ENCODE measurements around the gene BMS1.
"Not testable (repeated sequence)": the region's sequence is repeated elsewhere in the genome, so short reads cannot be mapped to it uniquely, and the experiment has no call there.

Gene BMS1

DNA sequence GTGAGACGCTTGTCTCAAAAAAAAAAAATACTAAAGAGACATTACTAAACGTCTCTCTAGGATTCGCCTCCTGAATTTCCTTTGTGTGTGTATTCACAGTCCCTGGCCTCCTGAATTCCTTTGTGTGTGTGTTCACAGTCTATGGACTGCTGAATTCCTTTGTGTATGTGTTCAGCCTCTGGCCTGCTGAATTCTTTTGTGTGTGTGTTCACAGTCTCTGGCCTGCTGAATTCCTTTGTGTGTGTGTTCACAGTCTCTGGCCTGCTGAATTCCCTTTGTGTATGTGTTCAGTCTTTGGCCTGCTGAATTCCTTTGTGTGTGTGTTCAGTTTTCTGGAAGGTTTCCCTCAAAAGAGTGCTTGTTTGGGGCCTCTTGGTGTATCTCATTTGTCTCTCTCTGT lies 8.2 kb downstream of the BMS1 start:
- DNase-seq, result no peak

DNA sequence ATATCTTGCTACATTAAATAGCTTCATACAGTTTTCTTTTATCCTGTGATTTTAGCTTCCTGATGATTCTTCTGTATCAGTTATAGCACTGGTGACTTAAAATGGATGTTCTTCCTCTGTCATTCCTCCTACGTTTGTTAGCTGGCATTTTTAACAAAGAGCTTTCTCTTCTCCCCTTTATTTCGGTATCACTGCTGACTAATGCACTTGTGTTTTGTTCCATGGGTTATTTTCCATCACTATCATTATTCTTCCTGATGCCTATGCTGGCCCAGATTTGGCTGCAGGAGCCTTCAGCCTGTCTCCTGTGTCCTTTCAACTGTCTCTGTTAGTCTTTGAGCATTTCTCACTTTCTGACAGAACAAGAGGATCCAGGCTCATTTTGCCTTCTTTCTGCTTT lies 13.1 kb downstream of the BMS1 start:
- no peak for DNase-seq

DNA sequence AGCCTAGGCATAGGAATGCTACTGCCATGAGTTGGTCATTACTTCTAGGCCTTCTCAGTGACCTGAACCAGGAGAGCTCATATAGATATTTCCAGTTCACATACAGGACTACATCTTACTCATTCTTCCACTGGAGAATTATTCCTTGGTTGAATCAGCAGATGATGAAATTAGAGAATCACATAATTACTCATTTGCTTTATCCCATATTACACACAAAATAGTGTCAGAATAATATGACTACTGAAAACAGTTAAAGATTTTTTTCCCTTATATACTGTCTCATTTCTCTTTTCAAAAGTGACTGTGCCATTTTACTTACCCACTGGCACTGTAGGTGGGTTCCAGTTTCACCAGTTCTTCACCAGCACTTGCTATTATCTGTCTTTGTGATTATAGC lies 18.5 kb downstream of the BMS1 start:
- DNase-seq, result no peak

DNA sequence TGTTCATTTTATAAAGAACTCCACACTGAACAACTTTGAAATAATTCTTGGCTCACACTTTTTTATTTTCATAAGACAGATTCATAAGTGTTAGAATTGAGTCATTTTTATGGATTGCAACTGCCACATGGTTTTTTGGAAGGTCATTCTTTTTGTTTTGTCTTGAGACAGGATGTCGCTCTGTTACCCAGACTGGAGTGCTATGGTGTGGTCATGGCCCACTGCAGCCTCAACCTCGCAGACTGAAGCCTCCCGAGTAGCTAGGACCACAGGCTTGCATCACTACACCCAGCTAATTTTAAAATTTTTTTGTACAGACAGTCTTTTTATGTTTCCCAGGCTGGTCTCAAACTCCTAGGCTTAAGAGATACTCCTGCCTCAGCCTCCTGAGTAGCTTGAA lies 20.3 kb downstream of the BMS1 start:
- DNase-seq, result no peak

DNA sequence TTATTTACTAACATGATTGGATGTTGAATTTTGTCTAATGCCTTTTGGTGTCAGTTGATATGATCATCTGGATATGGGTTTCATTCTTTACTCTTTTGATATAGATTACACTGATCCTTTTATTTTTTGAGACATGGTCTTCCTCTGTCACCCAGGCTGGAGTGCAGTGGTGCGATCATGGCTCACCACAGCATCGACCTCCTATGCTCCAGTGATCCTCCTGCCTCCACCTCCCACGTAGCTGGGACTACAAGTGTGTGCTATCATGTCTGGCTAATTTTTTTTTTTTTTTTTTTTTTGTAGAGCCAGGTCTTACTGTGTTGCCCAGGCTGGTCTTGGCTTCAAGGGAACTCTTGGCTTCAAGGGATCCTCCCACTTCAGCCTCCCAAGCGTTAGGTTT lies 27.1 kb downstream of the BMS1 start:
- DNase-seq, result no peak

DNA sequence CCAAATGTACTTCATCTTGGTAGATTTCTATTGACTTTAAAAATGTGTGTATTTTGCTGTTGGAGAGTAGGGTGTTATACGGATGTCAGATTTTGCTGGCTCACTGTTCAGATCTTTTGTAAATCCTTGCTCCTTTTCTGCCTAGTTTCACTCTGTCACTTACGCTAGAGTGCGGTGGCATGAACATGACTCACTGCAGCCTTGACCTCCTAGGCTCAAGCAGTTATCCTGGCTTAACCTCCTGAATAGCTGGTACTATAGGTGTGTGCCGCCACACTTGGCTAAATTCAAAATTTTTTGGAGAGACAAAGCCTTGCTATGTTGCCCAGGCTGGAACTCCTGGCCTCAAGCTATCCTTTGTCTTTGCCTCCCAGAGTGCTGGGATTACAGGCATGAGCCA lies 29.4 kb downstream of the BMS1 start:
- no peak for DNase-seq

DNA sequence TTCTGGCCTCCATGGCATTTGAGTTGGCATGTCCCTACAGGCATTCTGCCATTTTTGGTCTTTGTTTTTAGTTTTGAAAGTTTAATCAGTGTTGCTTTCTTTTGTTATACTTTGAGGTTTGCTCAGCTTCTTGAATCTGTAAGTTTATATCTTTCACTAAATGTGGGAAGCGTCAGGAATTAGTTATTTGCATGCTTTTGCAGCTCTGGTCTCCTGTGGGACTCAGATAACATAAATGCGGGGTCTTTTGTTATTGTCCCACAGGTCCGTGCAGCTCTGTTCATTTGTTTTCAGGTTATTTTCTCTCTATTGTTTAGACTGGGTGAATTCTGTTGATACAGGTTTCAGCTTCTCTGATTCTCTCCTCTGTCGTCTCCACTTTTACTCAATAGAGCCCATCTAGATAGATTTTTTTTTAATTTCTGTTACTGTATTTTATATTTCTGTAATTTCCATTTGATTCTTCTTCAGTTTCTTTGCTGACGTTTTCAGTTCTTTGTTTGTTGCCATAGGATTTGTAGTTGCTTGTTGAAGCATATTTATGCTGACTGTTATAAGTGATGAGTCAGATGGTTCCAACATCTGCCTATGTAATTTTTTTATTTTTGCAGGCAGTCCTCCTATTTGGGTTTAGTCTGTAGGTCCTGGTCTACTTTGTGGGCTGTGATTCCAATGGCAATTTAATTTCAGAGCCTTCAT lies 31.5 kb downstream of the BMS1 start:
- DNase-seq, result not testable (repeated sequence)

DNA sequence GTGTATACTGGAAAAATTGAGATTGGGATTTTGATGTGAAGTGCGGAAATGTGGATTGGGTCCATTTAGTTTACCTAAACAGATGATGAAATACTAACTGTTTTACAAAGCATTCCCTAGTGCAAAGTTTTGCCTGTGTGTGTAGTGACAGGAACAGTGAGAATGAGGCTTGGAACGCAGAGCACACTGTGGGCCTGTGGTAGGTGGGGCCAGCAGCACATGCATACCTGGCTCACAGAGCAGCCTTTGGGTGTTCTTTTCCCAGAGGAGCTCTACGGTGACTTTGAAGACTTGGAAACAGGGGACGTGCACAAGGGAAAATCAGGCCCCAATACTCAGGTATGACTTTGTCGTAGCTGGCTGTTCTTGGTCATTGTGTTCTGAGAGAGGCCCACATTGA lies 33.7 kb downstream of the BMS1 start:
- not testable (repeated sequence) for DNase-seq

DNA sequence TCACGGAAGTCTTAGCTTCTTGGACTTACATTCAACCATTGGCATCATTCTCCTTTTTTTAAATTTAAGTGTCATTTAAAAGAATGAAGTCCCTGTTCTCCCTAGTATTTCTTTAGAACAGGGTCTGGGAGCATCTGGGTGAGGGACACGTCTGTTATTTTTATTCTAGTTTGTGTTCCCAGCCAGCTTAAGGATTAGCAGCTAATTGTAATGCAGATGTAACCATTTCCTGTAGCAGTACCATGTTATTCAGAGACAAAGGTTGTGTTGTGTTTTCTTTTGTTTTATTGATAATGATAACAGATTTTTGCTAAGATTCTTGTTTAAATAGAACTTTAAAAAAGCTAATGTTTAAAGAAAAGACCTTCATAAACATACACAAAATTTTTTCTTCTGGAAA lies 34.3 kb downstream of the BMS1 start:
- DNase-seq, result no peak

DNA sequence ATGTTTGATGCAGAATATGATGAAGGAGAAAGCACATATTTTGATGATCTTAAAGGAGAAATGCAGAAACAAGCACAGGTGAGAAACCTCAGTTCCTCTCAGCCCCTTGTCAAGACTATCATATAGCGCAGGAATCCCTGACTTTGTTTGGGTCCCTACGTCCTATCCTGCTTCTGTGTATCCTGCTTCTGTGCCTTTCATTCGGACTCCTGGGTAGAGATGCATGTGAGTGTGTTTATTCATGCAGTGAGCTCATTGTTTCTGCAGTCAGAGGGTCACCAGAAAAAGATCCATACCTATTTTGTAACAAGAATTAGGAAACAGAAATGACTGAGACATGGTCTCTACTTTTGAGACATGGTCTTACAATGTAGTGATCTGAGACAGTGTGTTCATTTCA lies 34.8 kb downstream of the BMS1 start:
- not testable (repeated sequence) for DNase-seq

DNA sequence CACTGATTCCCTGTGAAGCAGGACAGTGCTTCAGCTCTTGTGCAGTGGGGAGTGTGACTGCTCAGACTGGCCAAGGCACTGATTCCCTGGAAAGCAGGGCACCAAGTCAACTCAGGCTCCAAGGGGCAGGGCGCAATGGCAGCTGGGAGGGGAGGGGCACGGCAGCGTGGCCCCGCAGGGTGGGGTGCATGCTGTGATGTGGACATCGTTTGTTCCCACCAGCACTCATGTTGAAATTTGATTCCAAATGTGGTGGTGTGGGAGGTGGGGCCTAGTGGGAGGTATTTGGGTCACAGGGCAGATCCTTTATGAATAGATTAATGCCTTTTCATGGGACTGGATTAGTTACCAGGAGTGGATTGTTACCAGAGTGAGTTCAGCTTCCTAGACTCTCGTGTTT lies 44.2 kb downstream of the BMS1 start:
- not testable (repeated sequence) for DNase-seq

DNA sequence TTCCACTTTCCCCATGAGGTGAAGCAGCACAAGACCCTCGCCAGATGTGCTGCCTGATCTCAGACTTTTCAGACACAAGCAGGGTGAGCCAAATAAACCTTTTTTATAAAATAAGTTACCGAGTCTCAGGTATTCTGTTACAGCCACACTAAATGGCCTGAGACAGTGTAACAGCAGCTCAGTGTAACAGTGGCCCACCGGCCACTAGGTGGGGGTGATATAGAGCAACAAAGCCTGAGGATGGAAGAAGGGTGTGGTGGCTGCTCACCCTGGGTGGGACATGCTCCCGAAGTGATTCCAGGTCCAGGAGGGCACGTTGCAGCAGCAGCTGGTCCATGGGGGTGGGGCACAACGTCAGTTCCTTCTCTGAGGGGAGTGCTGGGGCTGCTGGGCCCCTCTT lies 44.6 kb downstream of the BMS1 start:
- DNase-seq, result no peak

DNA sequence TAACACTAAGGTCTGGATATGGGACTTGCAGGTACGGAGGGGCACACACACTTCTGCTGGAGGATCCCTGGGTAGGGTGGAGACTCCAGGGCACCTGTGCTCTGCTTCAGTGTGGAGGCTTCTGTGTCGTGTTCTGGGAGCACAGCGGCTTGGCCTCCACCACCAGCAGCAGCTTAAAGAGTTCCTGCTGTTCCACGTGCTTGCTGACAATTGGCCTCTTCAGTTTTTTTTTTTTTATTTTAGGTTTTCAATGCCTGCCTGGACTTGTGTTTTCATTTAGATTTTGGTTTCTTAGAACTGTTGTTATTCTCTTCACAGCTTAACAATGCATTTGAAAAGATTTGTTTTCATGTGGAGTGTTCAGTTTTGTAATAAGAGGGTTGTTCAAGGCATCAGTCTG lies 45.8 kb downstream of the BMS1 start:
- DNase-seq, result not testable (repeated sequence)

DNA sequence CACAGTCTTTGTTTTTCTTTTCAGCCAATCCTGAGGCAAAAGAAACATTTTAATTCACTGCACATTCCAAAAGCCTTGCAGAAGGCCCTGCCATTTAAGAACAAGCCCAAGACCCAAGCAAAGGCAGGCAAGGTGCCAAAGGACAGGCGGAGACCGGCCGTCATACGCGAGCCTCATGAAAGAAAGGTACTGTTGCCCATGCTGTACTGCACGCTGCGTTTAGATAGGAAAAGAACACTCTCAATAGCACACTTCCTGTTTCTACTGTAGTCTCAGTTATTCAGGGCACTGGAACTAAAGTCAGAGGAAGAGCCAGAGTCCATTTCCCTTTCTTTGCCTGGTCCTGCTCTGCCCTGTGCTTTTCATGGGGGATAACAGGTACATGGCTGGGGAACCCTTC lies 47.6 kb downstream of the BMS1 start:
- no peak for DNase-seq

DNA sequence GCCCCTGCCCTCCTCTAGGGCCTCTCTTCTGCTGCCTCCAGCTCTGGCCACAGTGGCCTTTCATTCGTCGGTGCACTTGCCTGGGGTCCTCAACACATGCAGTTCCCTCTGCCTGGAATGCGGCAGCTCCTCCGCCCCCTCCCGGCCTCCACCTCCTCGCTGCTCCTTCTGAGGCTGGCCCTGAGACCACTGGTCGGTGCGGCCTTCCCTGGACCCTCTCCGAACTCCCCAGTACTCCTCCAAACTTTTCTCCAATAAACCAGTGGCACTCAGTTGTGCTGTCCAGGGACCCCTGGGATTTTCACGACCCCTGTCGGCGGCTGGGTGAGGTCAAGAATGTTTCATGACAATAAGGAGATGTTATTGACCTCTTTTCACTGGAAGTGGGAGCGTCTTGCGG lies 53.5 kb downstream of the BMS1 start:
- DNase-seq, result no peak

DNA sequence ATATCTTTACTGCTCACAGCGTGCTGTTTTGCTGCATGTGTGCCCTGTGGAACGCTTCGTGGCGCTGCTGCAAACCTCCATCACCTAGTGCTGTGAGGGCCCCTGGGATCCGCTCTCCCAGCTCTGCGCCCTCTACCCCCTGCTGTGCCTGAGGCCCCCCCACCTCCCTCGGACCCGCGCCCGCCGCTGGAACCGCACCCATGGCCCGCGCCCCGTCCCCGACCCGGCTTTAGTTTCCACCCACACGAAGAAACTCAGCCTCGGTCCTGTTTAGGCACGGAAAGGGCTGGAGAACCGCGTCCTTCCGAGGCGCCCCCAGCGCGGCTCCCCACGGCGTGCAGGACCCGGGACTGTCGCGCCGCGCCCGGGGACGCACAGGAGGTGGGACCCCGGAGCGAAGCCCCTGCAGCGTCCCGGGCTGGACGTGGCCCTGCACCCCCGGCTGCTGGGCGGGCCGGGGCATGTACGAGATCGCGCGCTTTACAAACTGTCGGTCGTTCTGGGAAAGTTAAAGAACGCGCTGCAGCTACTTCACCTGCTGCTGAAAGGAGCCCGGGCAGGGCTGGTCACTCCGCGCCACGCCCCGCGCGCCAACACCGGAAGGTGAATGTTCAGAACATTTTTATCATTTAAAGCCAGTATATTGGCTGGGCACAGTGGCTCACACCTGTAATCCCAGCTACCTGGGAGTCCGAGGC lies 54.3 kb downstream of the BMS1 start:
- no peak for DNase-seq

DNA sequence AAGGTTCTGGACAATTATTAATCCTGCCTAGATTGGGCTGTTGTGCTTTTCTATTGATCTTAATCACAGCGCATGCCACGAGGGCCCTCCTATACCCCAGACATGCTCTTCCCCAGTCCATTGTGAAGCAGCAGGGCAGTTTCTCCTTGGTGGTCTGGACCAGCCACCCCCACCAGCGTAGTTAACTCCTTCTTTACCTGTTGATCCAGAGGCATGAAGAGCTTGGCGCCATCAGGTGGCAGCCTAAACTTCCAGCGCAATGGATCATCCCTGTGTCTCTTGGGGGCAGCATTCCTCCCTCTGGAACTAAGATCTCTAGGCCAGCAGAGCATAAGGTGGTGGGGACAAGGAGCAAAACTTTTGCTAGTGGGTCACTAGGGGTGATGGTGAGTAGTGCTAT lies 62.2 kb downstream of the BMS1 start:
- DNase-seq, result not testable (repeated sequence)

DNA sequence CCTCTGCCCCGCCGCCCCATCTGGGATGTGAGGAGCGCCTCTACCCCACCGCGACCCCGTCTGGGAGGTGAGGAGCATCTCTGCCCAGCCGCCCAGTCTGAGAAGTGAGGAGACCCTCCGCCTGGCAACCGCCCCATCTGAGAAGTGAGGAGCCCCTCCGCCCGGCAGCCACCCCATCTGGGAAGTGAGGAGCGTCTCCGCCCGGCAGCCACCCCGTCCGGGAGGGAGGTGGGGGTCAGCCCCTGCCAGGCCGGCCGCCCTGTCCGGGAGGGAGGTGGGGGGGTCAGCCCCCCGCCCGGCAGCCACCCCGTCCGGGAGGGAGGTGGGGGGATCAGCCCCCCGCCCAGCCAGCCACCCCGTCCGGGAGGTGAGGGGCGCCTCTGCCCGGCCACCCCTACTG lies 64.7 kb downstream of the BMS1 start:
- DNase-seq, result not testable (repeated sequence)

DNA sequence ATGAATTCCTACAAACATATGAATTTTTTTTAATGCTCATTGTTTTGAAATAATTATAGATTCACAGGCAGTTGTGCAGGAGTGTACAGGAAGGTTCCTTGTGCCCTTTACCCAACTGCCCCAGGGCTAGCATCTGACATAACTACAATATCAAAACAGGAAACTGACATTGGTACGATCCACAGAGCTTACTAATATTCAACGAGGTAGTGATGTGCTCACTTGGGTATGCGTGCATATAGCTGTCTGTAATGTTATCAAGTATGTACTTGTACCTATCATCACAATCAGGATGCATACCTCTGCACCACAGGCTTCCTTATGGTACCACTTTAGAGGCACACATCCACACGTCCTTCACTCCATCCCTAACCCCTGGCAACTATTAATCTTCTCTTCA lies 68.3 kb downstream of the BMS1 start:
- no peak for DNase-seq

DNA sequence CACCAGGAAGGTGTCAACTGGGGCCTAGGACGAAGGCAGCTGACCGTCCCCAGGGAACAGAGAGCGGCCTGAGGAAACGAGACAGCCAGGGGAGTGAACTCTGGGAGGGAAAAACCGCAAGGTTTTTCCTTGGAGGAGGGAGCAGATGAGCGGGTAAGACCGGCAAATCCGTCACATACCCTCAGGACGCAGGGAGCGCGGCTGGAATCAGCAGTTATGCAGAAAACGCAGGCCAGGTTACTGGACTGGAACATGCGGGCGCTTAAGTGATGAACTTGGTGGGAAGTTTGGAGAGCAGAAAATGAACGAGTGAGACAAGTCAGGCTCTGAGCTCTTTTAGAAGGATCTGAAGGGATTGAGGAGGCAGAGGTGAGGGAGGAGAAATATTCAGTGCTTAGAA lies 76.7 kb downstream of the BMS1 start:
- no peak for DNase-seq

DNA sequence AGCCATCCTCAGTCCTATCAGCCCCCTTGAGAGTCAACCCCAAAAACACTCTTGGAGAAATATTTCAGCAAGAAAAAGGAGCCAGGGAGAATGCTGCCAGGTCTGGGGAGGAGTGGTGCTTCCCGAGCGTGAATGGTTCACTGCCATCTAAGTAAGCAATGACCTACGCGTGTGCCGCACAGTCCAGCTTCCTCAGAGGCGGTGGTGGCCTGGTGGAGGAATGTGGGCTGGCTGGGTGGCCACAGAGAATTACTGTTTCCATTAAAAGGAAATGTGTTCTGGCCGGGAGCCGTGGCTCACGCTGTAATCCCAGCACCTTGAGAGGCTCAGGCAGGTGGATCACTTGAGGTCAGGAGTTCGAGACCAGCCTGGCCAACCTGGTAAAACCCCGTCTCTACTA lies 77.4 kb downstream of the BMS1 start:
- DNase-seq, result not testable (repeated sequence)

DNA sequence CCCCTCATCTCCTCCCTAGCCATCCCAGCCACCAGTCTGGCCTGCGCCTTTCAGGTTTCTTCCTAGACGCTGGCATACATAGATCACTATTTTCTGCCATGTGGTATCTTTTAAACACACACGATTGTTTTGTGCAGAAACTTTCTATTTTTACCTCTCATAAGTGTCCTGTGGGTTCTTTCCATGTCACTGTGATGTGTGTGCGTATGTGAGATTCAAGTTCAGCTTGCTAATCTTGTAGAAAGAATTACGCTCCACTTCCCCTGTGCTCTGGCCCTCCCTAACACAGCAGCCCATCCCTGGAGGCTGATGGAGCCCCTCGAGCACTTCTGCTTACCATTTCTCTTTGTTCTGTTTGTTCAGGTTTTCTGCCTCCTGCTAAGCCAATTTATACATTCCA lies 80.2 kb downstream of the BMS1 start:
- not testable (repeated sequence) for DNase-seq

DNA sequence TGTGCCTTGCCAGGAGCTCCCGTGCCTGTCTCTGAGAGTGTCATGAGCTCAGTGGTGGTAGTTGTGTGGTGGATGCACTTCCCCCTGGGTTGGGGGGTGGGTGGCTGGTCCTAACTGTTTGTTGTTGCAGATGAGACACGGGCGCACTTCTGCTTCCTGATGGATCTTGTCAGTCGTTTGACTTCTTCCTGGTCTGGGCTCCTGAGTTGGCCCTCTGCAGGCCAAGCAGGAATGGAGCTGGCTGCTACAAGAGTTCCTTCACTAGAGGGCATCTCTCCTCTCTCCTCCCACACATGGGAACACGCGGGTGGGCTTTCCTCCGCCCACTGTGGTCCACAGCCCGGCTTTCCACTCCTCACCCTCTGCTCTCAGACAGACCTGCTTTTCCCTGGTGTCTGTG lies 82.0 kb downstream of the BMS1 start:
- DNase-seq, result no peak

DNA sequence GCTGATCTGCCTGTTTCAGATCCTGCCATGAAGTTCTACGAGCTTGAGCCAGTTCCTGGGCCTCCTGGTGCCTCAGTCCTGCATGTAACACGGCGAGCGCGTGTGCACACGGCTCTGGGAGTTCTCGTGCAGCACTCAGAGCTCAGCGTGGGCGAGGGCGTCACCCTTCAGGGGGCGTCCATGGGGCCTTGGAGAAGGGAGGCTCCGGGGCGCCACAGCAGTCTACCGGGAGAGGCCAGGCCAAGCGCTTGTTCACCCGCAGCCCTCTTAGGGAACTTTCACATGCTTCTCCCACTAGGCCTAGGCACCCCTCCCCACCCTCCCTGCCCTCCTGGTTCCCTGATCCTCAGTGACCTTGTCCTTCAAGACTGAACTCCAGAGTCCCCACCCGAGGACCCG lies 83.1 kb downstream of the BMS1 start:
- DNase-seq, result no peak
